HG02610 (cell line): Measurements from ENCODE around the gene ST8SIA5.

Experiments used
- ATAC-seq: cut with Tn5 transposase; IDR thresholded peaks from one replicate; pipeline ENCODE4 v1.9.1; 2021; ENCODE audit warnings: mild to moderate bottlenecking, moderate library complexity; ENCODE audit not compliant: unreplicated experiment

ST8SIA5 gene

DNA sequence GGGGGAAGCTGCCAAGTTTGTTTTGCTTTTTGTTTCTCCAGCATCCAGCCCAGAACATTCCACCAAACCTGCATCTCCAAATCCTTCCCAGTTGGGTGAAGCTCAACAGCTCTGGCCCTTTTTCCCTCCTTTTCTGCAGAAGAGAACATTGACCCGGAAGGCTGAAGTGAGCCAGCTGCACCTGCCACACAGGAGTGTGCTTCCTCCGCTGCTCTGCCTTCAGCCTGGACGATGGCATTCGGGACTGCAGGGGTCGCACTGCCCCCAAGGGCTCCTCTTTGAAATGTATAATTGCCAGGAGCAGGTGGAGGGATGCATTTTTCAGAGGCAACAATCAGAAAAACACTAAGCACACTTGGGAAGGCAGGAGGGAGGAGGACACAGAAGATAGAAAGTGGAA is 41.8 kb downstream of the ST8SIA5 start:
- ATAC-seq: no peak

GRCh38 chr18:46712406-46712805 is 44.4 kb downstream of the ST8SIA5 start:
- no peak for ATAC-seq

- no peak for ATAC-seq
These were observed 45.4 kb downstream of the ST8SIA5 start for GRCh38 chr18:46711444-46711863.

DNA sequence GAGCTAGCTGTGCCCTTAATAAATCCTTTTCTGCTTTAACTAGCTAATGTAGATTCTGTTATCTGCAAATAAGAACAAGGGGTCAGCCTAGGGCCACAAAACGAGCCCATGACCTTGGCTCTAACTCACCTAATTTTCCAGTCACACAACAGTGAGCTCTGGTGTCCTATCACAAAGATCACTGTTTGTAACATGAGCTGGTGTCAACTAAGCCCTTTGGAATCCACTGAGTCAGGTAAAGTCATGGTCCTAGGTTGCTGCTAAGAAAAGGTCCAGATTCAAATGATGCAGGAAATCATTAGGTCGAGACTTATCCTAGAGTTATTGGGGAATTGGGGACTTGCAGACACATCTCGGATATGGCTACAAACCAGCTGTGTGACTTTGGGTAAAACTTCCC is 49.9 kb downstream of the ST8SIA5 start:
- no peak for ATAC-seq

GRCh38 chr18:46705521-46705920 is 51.3 kb downstream of the ST8SIA5 start:
- ATAC-seq: no peak

GRCh38 chr18:46704816-46705215 is 52.0 kb downstream of the ST8SIA5 start:
- no peak for ATAC-seq

DNA sequence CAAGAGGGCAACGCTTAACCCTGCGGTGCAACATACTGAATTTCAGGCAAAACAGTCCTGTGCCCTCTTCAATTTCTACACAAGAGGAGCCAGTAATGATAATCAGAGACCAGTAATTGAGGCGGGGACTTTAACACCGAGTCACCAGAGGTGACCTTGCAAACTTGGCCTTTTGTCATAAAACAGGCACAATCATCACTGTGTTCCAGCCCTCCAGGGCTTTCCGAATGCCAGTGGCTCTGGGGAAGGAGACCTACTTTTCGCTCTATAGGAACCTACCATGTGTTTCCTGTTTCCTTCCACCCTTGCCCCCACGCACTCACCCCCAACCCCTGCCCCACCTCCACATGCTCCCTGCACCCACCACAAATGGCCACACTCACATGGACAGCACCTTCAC is 52.7 kb downstream of the ST8SIA5 start:
- no peak for ATAC-seq

GRCh38 chr18:46702471-46702870 is 54.4 kb downstream of the ST8SIA5 start:
- no peak for ATAC-seq

- ATAC-seq: no peak
These were observed 56.6 kb downstream of the ST8SIA5 start for GRCh38 chr18:46700066-46700824.

- no peak for ATAC-seq
These were observed 60.2 kb downstream of the ST8SIA5 start for GRCh38 chr18:46696702-46697101.

- ATAC-seq: no peak
These were observed 60.6 kb downstream of the ST8SIA5 start for GRCh38 chr18:46696268-46696667.

GRCh38 chr18:46693996-46694395 is 62.9 kb downstream of the ST8SIA5 start:
- no peak for ATAC-seq

- no peak for ATAC-seq
These were observed 67.9 kb downstream of the ST8SIA5 start for GRCh38 chr18:46688853-46689525.

GRCh38 chr18:46686186-46686585 is 70.7 kb downstream of the ST8SIA5 start:
- no peak for ATAC-seq

DNA sequence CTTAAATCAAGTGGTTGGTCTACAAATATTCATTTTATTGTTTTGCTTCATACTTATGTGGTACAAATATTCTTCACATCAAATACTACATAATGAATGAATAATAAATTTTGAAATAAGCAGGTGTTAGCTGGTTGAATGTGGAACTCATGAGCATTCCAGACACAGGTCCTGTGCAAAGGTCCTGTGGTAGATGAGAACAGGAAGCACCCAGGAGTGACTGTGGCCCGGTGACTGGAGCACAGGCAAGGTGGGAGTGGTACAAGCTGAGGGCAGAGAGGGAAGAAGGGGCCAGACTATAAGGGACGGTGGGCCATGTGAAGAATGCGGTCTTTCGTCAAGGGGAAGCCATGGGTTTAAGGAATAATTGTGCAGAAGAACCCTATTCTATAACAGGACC is 73.6 kb downstream of the ST8SIA5 start:
- no peak for ATAC-seq

DNA sequence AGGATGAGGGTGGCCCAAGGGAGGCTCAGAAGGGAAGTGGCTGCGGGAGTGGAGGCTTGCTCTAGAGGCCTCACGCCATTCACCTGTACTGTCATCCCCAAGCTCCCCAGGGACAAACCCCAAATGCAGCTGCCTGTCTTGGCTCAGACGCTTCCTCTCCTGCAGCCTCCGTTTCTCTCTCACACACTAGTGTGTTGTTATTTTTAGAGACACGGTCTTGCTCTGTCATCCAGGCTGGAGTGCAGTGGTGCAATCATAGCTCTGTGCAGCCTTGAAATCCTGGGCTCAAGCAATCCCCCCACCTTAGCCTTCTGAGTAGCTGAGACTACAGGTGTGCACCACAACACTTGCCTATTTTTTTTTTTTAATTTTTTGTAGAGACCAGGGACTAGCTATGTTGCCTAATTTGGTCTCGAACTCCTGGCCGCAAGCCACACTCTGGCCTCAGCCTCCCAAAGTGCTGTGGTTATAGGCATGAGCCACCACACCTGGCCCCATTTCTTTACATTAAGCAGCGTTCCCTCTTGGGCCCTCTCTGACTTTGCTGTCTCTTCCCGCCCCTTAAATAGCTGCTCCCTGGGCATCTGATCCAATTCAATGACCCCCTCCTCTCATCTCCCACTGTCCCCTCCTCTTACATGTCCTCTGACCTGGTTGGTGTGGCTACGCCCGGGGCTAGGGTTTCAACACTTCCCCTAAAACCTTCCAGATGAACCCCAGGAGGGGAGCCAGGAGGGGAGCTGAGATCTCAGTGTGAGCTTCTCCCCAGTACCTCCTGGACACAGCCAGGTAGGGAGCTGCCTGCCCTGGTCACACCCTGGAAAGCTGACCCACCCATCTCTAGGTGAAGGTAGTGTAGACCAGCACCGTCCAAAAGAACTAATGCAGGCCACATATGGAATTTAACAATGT is 75.8 kb downstream of the ST8SIA5 start:
- no peak for ATAC-seq

DNA sequence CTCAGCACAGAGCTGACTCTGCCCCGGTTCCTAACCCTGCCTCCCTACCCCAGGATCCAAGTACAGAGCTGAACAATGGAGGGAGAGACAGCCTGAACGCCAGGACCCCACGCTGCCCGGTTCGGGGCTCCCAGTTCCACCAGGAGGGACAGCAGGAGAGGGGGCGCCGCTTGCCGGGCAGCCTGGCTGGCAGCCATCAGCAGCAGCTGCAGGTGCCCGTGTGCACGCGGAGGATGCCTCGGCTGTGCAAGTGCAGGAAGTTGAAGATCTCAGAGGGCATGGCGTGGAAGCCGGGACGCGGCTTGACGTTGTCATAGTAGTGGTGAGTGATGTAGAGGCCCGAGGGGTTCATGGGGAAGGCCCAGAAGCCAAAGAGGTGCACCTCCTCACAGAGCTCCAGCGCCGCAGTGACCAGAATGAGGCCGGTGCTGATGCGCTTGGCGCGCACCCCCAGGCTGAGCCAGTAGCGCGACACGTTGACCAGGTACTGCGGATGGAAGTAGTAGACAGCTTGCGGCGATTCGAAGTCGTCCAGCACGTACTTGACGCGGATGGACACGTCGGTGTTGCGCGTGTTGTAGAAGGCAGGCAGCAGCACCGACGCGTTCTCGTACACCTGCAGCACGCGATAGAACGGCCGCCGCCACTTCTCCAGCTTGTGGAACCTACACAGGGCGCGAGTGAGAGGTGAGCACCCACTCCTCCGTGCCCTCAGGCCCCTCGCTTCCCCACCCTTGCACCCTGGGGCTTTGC is 76.8 kb downstream of the ST8SIA5 start:
- no peak for ATAC-seq

DNA sequence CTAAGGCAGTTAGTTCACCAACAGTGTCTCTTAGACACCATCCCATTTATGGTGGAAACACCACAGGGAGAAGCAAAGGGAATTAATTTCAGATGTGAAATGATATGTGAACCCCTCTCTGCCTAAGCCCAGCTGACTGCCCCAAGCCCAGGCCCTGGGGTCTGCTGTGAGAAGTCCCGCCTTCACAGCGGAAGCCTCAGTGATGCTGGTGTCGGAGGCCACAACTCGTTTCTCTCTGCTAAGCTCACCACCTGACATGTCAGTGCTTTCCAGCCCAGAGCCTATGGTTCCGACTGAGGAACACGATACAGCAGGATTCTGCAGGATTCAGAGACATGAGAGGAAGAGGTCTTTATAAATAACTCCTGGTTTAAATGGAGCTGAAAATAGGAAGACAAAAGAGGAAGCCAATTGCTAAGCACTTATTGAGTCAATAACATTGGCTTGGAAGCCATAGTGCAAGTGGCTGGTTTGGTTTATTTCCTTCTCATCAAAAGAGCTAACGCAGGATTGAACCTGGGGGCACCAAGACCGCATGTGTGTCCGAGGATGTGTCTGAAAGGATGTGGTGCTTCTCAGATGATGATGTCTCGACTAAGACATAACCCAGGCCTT is 78.0 kb downstream of the ST8SIA5 start:
- no peak for ATAC-seq

DNA sequence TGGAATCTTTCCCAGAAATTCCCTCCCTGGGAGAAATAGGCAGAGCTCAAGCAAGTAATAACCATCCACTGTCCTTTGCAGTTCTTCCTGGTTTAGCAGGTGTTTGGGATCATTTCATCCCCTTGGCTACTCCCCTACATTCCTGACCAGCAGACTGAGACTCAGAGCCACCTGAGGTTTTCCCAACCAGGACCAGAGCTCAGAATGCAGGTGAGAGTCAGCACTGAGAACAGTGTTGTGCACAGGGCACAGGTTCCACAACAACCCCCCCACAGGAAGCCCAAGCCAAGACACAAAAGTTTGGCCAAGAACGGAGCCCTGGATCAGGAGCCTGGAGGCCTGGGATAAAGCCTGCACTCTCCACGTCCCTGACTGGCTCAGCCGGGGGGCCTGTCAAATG is 78.8 kb downstream of the ST8SIA5 start:
- no peak for ATAC-seq

DNA sequence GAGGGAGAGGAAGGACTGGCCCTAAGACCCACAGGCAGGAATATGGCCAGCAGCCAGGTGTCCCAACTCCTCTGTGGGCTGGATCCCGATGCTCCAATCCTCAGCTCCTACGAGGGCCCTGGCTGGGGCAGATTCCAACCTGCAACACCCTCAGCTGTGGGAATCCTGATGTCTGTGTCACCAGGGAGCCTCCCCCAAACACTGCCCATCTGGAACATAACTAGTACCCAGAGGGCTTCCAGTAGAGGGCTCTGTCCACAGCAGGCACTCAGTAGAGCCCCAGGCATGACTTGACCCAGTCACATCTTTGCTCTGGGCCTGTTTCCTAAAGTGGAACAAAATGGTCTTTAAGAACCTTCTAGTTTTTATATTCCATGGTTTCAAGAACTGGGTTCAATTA is 79.2 kb downstream of the ST8SIA5 start:
- ATAC-seq: no peak
